Kidney (tissue), 14 donors: ENCODE results near the gene ADAMTS8. TPM values are rescaled to one million over a fixed set of nuclear protein-coding genes. Genes with fewer than 3 reads are reported as not detected.
A peak's percentile ranks its signal among the peaks of the same experiment; 100 is the strongest.

ENCODE experiments used
- DNase-seq, 5 donors: peaks; one replicate each; pipeline ENCODE4 v3.0.0-alpha.2; 2013 to 2020
- FAIRE-seq: peaks from 2 replicates; lab custom pipeline; 2012; peaks lifted over from hg19 to GRCh38; lab: Jason Lieb, UNC
- H3K27ac ChIP-seq, 2 donors: one replicate each; pipeline ENCODE4 v1.7.0; 2013; ENCODE audit warnings: low read depth in 2 of 2, low read length in 2 of 2, inconsistent platforms in 1 of 2
- H3K27me3 ChIP-seq: one replicate; pipeline ENCODE4 v1.7.1; 2013; ENCODE audit warnings: low read length, inconsistent platforms; ENCODE audit not compliant: control insufficient read depth, insufficient read depth
- H3K36me3 ChIP-seq, 3 donors: one replicate each; pipeline versions ENCODE4 v1.7.0 to v1.7.1; 2013; ENCODE audit warnings: low read length in 3 of 3, control low read depth in 1 of 3, inconsistent platforms in 1 of 3; ENCODE audit not compliant: insufficient read depth in 3 of 3, control insufficient read depth in 2 of 3
- H3K4me1 ChIP-seq, 3 donors: one replicate each; pipeline versions ENCODE4 v1.7.0 to v1.7.1; 2013; ENCODE audit warnings: low read length in 3 of 3, inconsistent platforms in 1 of 3, low read depth in 1 of 3; ENCODE audit not compliant: control insufficient read depth in 2 of 3, insufficient read depth in 2 of 3
- H3K4me3 ChIP-seq, 3 donors: one replicate each; pipeline versions ENCODE4 v1.7.0 to v1.8.1; 2013; ENCODE audit warnings: low read length in 3 of 3, control low read depth in 1 of 3, inconsistent platforms in 1 of 3
- H3K9ac ChIP-seq, 3 donors: one replicate each; pipeline versions ENCODE4 v1.7.0 to v1.7.1; 2013; ENCODE audit warnings: low read length in 3 of 3, control low read depth in 1 of 3, inconsistent platforms in 1 of 3
- H3K9me3 ChIP-seq, 3 donors: one replicate each; pipeline versions ENCODE4 v1.7.0 to v1.7.1; 2013; ENCODE audit warnings: low read length in 3 of 3, control low read depth in 1 of 3, inconsistent platforms in 1 of 3; ENCODE audit not compliant: control insufficient read depth in 2 of 3, insufficient read depth in 1 of 3
- intact Hi-C: fragments of 100-400 bp; cut with DNase I; formaldehyde crosslinking; loops from one replicate; pipeline ENCODE4 v1.11.1; 2022
- polyA plus RNA-seq: library from polyadenylated mRNA; stranded (reverse); fragments of 350-450 nt; fragmentation: Illumina TruSeq; extraction: RNeasy Lipid Tissue Mini Kit (QIAGEN cat#74804); gene quantifications from one replicate; pipeline ENCODE4 v1.2.3, GENCODE V29; 2014; ENCODE audit warnings: low read depth, low replicate concordance; ENCODE audit not compliant: insufficient read depth
- total RNA-seq: library from RNA; stranded (reverse); fragmentation: NEBNext Ultra II Directional; extraction: Animal tissue kit (Norgen Biotek cat#: 25700); gene quantifications from one replicate; pipeline ENCODE4 v1.2.1, GENCODE V29; 2021
- TF ChIP-seq, protein P1 (sequence below): IDR thresholded peaks from 3 replicates; pipeline ENCODE4 v1.5.1; 2012; ENCODE audit warnings: mild to moderate bottlenecking, moderate library complexity, borderline replicate concordance; ENCODE audit not compliant: insufficient read depth; ENCODE audit errors: extremely low read depth
- donor health status: control.
- donor health status: control.
- donor health status: control.
- donor health status: control.
- donor health status: control.
- donor health status: DM: yes; HTN: yes; CAD: no.
- donor health status: Normal renal cell carcinoma (clear cell type).

The ADAMTS8 gene
- total and polyA plus RNA-seq, 2 donors from 2014 or later = 1.2 to 1.6 TPM

DNA sequence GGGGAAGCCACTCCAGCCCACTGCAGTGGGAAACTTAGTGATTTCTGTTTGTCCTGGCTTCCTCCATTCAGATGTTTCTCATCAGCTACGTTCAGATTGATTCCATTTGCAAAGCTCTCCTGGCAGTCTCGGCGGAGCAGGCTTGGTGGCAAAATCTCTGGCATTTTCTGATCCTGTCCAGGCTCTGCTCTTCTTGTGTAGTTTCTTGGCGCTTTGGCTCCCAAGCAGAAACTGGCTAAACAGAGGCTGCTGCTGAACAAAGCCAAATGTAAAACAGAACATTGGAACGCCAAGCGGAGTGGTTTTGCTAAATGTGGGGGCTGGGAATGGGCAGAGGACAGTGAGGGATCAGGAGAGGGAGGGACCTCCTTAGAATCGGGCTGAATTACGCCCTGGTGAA lies 36.7 kb downstream of the ADAMTS8 start:
- Histone ChIP-seq H3K36me3 (no peaks in the 10 kb centered on the region), H3K27me3 (no peaks in the 10 kb centered on the region), H3K9ac (no peak overlapping the region), H3K4me3 (no peak overlapping the region), H3K9me3 (no peaks in the 10 kb centered on the region), H3K27ac (no peak overlapping the region), H3K4me1 (peaks cover 0 to 4% (median 0%) of the 10 kb centered on the region in 3 donors)
- FAIRE-seq = no peak
- TF ChIP-seq, protein P1, sequence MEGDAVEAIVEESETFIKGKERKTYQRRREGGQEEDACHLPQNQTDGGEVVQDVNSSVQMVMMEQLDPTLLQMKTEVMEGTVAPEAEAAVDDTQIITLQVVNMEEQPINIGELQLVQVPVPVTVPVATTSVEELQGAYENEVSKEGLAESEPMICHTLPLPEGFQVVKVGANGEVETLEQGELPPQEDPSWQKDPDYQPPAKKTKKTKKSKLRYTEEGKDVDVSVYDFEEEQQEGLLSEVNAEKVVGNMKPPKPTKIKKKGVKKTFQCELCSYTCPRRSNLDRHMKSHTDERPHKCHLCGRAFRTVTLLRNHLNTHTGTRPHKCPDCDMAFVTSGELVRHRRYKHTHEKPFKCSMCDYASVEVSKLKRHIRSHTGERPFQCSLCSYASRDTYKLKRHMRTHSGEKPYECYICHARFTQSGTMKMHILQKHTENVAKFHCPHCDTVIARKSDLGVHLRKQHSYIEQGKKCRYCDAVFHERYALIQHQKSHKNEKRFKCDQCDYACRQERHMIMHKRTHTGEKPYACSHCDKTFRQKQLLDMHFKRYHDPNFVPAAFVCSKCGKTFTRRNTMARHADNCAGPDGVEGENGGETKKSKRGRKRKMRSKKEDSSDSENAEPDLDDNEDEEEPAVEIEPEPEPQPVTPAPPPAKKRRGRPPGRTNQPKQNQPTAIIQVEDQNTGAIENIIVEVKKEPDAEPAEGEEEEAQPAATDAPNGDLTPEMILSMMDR = no peak
- DNase-seq = no peak
- intact Hi-C loops = no loop called here

DNA sequence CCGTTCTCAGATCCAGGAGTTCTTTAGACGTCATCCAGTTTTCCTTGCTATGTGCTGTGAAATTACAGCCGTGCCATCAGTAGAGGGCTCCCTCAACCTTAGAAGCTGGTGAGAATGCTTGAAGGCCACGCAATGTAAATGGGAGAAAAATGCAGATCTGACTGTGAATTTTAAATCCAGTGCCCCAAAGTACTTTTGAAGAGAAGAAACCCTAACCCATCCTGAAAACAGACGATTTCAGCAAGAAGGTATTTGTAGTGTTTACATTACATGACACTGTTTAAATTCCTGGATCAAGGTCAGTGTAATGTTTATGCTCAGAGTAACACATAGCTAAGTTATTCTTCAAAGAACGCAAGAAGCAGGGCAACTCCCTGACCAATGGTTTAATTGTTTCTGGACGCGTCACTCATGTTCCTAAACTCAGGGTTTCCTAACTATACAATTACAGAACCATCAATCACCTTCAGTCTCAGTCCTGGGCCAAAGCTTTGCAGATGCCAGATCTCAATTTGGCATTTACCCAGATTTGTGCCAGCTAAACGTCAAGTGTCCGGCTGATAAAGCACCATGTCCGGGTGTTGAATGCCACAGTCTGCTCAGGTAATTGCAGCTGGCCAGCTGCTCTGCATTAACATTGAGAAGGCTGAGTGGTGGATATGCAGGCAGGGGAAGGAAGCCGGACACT lies 38.2 kb downstream of the ADAMTS8 start:
- H3K4me1 ChIP-seq = peaks cover 0 to 4% (median 0%) of the 10 kb centered on the region in 3 donors
- TF ChIP-seq, protein P1 = peak; percentile 40
- H3K27ac ChIP-seq = no peak overlapping the region
- peak in 3 of 5 donors; percentile 53 to 84 (median 80) for DNase-seq
- no peak overlapping the region for H3K4me3 ChIP-seq
- H3K9ac ChIP-seq = no peak overlapping the region
- intact Hi-C loops = no loop called here
- H3K27me3 ChIP-seq = no peaks in the 10 kb centered on the region
- no peaks in the 10 kb centered on the region for H3K9me3 ChIP-seq
- no peak for FAIRE-seq
- H3K36me3 ChIP-seq = no peaks in the 10 kb centered on the region

DNA sequence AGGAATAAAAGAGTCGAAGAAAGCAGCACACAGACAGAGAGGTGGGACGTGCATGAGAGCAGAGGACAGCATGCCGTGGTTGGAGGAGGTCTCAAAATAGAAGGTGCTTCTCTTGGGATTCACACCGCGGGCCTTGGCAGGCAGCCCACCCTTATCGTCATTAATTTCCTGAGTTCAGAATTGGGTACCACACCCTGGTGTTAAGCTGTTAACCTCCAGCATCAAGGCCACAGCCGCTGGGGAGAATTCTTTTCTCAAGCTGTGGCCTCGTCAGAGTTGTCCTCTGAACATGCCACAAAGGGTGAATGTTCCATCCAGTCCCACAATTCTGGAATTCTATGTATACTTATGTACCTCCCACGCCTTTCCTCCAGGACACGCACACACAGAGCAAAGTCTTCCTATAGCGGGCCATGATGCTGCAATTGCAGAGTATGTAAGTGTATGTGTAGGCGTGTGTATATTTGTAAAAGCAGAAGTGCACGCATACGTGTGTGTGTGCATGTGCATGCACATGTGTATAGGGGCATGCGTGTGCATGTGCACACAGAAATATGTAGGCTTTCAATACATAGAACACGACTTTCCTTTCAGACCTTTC lies 39.0 kb downstream of the ADAMTS8 start:
- Histone ChIP-seq H3K36me3 (no peaks in the 10 kb centered on the region), H3K27ac (no peak overlapping the region), H3K4me1 (peaks cover 0 to 4% (median 0%) of the 10 kb centered on the region in 3 donors), H3K27me3 (no peaks in the 10 kb centered on the region), H3K9ac (no peak overlapping the region), H3K4me3 (no peak overlapping the region), H3K9me3 (no peaks in the 10 kb centered on the region)
- TF ChIP-seq, protein P1 = no peak
- intact Hi-C loops = no loop called here
- DNase-seq (no peak), FAIRE-seq (no peak)
